CD4-positive, alpha-beta T cell treated with Interleukin-12 subunit alpha and Interleukin-12 subunit beta, for 1 hour (primary cell): ENCODE data around the gene PTPRQ.

ENCODE experiments used
- DNase-seq: peaks from one replicate; pipeline ENCODE4 v3.0.0-alpha.2; 2020

Gene PTPRQ

DNA sequence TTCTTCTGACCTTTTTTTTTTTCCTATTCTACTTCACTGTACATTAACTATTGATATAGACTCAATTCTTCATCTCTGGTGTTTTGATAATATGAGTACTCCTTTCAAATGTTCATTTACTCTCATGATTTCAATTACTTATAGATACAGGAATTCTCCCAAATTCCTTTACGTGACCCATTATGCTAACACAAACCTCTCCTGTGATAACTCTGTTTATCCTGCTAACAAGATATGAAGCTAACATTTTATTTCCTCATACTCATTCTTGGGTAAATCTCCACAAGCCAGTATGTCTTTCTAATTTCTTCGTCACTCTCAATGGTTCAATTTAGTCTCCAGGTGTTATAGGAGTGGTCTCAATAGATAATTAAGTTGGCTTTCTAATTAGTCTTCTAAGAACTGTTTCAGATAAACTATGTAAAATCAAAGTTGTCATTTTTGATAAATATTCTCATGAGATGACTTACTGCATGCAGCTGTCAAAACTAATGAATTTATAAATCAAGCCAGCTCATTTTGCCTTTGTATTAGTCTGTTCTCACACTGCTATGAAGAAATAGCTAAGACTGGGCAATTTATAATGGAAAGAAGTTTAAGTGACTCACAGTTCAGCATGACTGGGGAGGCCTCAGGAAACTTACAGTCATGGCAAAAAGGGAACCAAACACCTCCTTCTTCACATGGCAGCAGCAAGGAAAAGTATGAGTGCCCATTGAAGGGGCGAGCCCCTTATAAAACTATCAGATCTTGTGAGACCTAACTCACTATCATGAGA, 132.8 kb downstream of the PTPRQ start:
- DNase-seq: no peak

DNA sequence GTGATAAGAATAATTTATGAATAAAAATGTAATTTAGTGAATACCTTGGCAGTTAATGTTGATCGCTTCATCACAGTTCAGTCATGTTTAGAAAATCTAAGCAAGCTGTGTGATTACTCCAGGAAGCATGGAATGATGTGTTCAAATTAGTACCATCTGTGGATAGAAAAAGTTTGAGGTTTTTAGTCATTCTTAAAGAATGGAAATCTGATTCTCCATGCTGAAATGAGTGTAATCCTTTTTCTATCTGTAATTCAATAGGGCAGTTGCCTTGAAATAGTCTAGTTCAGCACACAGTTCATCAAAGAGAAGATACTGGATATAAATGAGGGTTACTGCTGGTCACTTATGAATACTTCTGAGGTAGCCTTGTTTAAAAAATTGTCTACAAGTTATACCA, 136.2 kb downstream of the PTPRQ start:
- no peak for DNase-seq

- DNase-seq: no peak
These were observed 137.7 kb downstream of the PTPRQ start for GRCh38 chr12:80581783-80582182.

DNA sequence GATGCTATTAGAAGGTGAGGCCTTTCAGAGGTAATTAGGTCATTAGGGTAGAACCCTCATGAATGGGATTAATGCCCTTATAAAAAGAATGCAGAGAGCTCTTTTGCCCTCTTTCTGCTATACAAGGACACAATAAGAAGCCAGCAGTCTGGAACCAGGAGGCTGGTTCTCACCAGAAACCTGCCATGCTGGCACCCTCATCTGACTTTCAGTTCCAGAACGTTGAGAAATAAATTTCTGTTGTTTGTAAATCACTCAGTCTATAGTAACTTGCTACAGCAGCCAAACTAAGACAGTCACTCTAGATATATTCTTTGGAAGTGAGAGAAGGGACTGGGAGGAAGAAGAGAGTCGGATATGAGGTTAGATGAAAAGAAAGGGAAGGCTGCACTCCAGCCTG, 138.4 kb downstream of the PTPRQ start:
- DNase-seq: no peak

GRCh38 chr12:80589077-80589476, 145.0 kb downstream of the PTPRQ start:
- DNase-seq: no peak

DNA sequence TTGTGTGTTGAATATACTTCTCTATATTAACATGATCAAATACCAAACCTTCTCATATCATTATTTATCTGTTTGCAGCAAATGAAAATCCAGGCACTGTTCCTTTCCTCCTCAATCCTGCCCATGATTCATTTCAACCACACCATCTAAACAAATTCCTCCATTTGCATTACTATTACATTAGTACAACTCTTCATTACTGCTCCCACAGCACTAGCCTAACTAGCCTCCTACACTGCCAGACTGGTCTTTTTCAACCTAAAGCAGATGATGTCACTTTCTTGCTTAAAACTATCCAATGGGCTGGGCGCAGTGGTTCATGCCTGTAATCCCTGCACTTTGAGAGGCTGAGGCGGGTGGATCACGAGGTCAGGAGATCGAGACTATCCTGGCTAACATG, 146.1 kb downstream of the PTPRQ start:
- DNase-seq: no peak

GRCh38 chr12:80593766-80594165, 149.7 kb downstream of the PTPRQ start:
- no peak for DNase-seq

DNA sequence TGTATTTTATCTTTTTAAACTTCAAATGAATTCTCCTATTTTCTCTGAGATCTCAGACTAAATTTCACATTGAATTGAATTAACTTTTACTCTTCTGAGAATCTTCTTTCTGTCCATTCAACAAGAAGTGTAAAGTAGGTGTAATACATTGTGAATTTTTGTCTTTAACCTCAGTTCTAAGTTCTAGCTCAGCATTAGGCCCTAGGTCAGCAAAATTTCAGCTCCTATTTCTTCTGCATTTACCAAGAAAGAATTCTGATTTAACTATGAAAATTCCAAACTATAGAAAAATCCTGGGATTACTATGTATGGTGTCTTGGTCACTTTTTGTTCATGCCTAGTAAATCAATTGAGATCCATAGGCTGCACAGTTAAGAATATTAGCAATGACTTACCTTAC, 152.5 kb downstream of the PTPRQ start:
- no peak for DNase-seq

- DNase-seq: no peak
These were observed 154.1 kb downstream of the PTPRQ start for GRCh38 chr12:80598004-80598606.

- no peak for DNase-seq
These were observed 158.4 kb downstream of the PTPRQ start for GRCh38 chr12:80602455-80602854.

DNA sequence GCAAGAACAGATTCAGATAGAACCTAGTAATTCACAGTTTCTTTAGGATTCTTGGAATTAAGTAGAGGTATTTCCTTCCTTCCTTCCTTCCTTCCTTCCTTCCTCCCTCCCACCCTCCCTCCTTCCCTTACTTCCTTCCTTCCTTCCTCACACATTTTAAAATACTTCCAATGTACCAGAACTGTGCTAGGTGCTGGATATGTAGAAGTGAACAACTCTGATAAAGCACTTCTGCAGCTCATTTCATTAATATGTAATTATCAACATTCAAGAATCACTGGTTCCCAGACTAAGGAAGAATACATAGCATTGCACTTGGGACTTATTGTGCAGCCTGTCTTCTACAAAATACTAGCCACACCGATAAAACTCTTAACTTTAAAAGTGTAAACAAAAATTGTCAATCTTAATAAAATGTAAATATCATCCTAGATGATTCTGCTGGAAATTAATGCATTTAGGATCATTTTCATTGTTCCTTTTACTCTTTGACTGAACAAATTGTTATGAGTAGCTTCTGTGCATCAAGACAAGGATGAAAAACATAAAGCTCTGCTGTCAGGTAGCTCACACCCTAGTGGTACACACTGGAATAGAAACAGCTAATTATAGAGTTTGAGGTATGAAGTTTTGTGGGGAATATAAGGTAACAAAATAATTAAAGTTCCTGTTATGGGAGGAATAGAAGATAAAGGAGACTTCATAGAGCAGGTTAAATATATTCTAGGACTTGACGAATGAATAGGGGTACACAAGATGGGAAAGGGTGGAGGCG, 163.5 kb downstream of the PTPRQ start:
- no peak for DNase-seq

GRCh38 chr12:80617733-80618132, 173.7 kb downstream of the PTPRQ start:
- no peak for DNase-seq

DNA sequence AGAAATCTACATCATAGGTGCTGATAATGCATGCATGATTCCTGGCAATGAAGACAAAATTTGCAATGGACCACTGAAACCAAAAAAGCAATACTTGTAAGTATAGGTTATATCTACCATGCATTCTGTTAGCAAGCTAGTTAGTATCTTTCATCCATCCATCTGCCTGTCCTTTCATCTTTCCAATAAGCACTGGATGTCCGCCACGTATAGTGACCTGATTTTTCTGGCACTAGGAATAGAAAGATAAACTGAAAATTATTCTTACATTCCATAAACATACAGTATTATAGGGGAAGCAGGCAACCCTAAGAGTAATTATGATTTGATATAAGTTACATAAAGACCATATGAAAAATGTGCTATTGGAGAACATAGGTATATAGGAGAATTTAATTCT, 176.2 kb downstream of the PTPRQ start:
- no peak for DNase-seq

GRCh38 chr12:80622271-80622670, 178.2 kb downstream of the PTPRQ start:
- no peak for DNase-seq

DNA sequence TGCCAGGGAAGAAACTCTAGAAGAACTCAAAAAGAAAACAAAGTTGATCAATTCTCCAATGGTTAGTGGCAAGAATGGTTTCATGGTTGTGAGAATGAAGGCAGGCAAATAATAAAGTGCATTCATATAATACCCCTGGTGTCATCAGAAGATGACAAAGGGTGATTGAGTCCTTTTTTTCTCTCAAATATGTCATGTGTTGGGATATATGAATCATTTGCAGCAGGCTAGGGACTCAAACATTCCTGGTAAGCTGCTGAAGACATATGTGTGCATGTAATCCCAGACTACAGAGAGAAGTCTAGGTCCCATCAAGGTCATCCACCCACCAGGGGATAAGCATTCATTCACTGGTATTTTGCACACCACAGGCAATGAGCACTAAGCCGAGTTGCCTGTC, 181.0 kb downstream of the PTPRQ start:
- no peak for DNase-seq

GRCh38 chr12:80625901-80626300, 181.9 kb downstream of the PTPRQ start:
- DNase-seq: no peak

- DNase-seq: no peak
These were observed 183.7 kb downstream of the PTPRQ start for GRCh38 chr12:80627782-80628181.

DNA sequence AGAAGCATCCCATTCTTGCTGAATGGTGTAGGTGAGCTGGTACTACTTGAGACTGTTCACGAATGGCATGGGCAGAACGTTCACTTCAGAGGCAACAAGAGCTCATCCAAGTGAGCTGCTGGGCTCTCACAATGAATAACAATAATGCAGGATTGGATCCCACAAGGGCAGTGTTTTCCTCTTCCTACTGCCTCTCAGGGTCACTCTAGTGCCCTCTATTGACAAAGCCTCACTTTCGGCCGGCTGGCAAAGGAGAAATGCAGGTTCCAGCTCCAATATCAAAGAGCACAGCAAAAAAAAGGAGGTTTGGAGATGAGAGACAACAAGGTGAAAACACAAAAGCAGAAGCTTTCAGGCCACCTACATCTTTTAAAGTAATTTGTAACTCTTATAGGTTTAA, 188.8 kb downstream of the PTPRQ start:
- no peak for DNase-seq

DNA sequence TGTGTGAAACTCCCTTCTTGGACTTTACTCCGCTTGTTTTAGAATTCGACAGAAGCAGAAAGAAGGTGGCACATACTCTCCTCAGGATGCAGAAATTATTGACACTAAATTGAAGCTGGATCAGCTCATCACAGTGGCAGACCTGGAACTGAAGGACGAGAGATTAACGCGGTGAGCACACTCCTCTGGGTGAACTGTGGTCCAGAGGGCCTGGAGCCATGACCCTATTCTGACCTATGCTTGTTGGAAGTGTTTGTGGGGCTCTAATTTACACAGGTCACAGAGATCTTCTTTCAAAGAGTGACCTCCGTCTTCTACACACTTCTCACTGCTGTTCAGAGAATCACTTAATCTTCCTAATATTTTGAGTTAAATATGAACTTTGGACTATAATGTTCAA, 190.9 kb downstream of the PTPRQ start:
- no peak for DNase-seq

DNA sequence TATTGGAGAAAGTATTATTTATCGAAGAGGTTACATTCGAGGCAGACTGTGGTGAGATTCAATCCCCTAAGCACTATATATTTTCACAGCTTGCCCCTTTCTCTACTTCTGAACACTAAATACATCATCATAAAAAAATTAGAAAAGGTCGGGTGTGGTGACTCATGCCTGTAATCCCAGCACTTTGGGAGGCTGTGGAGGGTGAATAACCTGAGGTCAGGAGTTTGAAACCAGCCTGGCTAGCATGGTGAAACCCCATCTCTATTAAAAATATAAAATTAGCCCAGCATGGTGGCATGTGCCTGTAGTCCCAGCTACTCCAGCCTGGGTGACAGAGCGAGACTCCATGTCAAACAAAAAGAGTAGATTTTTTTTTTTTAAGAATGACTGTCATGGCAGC, 192.8 kb downstream of the PTPRQ start:
- DNase-seq: no peak

GRCh38 chr12:80641936-80642335, 197.9 kb downstream of the PTPRQ start:
- no peak for DNase-seq

GRCh38 chr12:80643961-80644360, 199.9 kb downstream of the PTPRQ start:
- no peak for DNase-seq

- no peak for DNase-seq
These were observed 204.8 kb downstream of the PTPRQ start for GRCh38 chr12:80648881-80649280.

GRCh38 chr12:80655751-80656150, 211.7 kb downstream of the PTPRQ start:
- no peak for DNase-seq
